OCI-LY7 (cell line): ENCODE measurements around the gene FAM193B. TPM values are rescaled to one million over a fixed set of nuclear protein-coding genes. Genes with fewer than 3 reads are reported as not detected.
"Not testable (repeated sequence)": the region's sequence is repeated elsewhere in the genome, so short reads cannot be mapped to it uniquely, and the experiment has no call there.

Experiments used
- BruUV-seq: library from RNA; stranded (reverse); fragments of 400-500 nt; replicated peaks from 2 replicates; lab custom pipeline; 2021; lab: Mats Ljungman, UMichigan
- CTCF ChIA-PET: fragments of 300-600 bp; sonication (Branson Sonifier 250); formaldehyde crosslinking; loops from one replicate; lab custom pipeline; 2022; ENCODE audit warnings: antibody characterized with exemption; ENCODE audit not compliant: unreplicated experiment; lab: Charles Lee
- POLR2A ChIA-PET: fragments of 300-600 bp; sonication (Branson Sonifier 250); formaldehyde crosslinking; loops from one replicate; lab custom pipeline; 2022; ENCODE audit warnings: antibody characterized with exemption; lab: Charles Lee
- DNase-seq: peaks from one replicate; pipeline ENCODE4 v3.0.0-alpha.2; 2015; ENCODE audit warnings: low spot score
- H2AFZ ChIP-seq: fragments of 200-600 bp; sonication (generic), shearing (Covaris generic); 2 replicates; pipeline ENCODE4 v1.6.1; 2014; ENCODE audit warnings: mild to moderate bottlenecking, antibody characterized with exemption, low read length, moderate library complexity
- H3K27ac ChIP-seq: fragments of 200-600 bp; sonication (generic); 2 replicates; pipeline ENCODE4 v1.5.1; 2014; ENCODE audit warnings: mixed run types, low read depth, mild to moderate bottlenecking, moderate library complexity, low read length, inconsistent platforms; ENCODE audit not compliant: poor library complexity, severe bottlenecking
- H3K36me3 ChIP-seq: fragments of 200-600 bp; sonication (generic); 2 replicates; pipeline ENCODE4 v1.6.1; 2014; ENCODE audit warnings: mild to moderate bottlenecking, antibody characterized with exemption, low read length, moderate library complexity, mixed read lengths; ENCODE audit not compliant: insufficient read depth
- H3K4me1 ChIP-seq: fragments of 200-600 bp; sonication (generic); 2 replicates; pipeline ENCODE4 v1.5.1; 2014; ENCODE audit warnings: mild to moderate bottlenecking, low read length; ENCODE audit not compliant: insufficient read depth, poor library complexity, severe bottlenecking
- H3K4me2 ChIP-seq: fragments of 200-600 bp; sonication (generic); 2 replicates; pipeline ENCODE4 v1.6.1; 2014; ENCODE audit warnings: mild to moderate bottlenecking, low read length
- H3K4me3 ChIP-seq: fragments of 200-600 bp; sonication (generic); 2 replicates; pipeline ENCODE4 v1.5.1; 2014; ENCODE audit warnings: mild to moderate bottlenecking, low read depth, low read length; ENCODE audit not compliant: poor library complexity, severe bottlenecking
- H3K79me2 ChIP-seq: fragments of 200-600 bp; sonication (generic); 2 replicates; pipeline ENCODE4 v1.6.1; 2016; ENCODE audit warnings: low read depth, mild to moderate bottlenecking, low read length, moderate library complexity, mixed read lengths; ENCODE audit not compliant: insufficient read depth
- H3K9me2 ChIP-seq: fragments of 200-600 bp; sonication (generic); 2 replicates; pipeline ENCODE4 v1.6.1; 2016; ENCODE audit warnings: mild to moderate bottlenecking, low read length, mixed read lengths; ENCODE audit not compliant: insufficient read depth
- H3K9me3 ChIP-seq: fragments of 200-600 bp; sonication (generic); 2 replicates; pipeline ENCODE4 v1.6.1; 2014; ENCODE audit warnings: mild to moderate bottlenecking, mixed run types, low read length, mixed read lengths
- H4K20me1 ChIP-seq: fragments of 200-600 bp; sonication (generic); 2 replicates; pipeline ENCODE4 v1.6.1; 2014; ENCODE audit warnings: mild to moderate bottlenecking, antibody characterized with exemption, low read length, moderate library complexity, mixed read lengths; ENCODE audit not compliant: insufficient read depth
- CTCF ChIP-seq: fragments of 200-600 bp; sonication (generic); conservative IDR thresholded peaks from 2 replicates; pipeline ENCODE4 v1.5.1; 2014; ENCODE audit warnings: mild to moderate bottlenecking, antibody characterized with exemption, low read length, moderate library complexity, mixed read lengths
- EZH2phosphoT487 ChIP-seq: fragments of 200-600 bp; sonication (generic); IDR thresholded peaks from 2 replicates; pipeline ENCODE4 v1.6.1; 2018; ENCODE audit warnings: low read depth, borderline replicate concordance, mild to moderate bottlenecking, mixed run types, antibody characterized with exemption, low read length, moderate library complexity, mixed read lengths
- intact Hi-C: fragments of 100-400 bp; cut with micrococcal nuclease; formaldehyde crosslinking; loops from one replicate; pipeline ENCODE4 v1.10.0; 2022; ENCODE audit not compliant: unreplicated experiment
- total RNA-seq, 2 experiments: library from RNA; depleted of rRNA in 1 of 2; stranded (reverse); fragments of >200 nt in 1 of 2; shearing (Covaris generic) in 1 of 2; gene quantifications; 2 replicates each; pipeline ENCODE4 v1.2.3, GENCODE V29; 2014 to 2022

Gene FAM193B
- total RNA-seq, 2 experiments from 2014 or later = 63.2 to 104 TPM

GRCh38 chr5:177487144-177487543, 67.2 kb downstream of the FAM193B start:
- TF ChIP-seq CTCF (no peak), EZH2phosphoT487 (no peak)
- DNase-seq = no peak
- H4K20me1 ChIP-seq = no peaks in the 10 kb centered on the region
- H3K4me2 ChIP-seq = no peak overlapping the region
- peaks cover 12% of the 10 kb centered on the region; the same call in 1 of the 2 replicates for H3K36me3 ChIP-seq
- H3K27ac ChIP-seq = no peak overlapping the region
- H3K4me1 ChIP-seq = peaks cover 18% of the 10 kb centered on the region
- POLR2A ChIA-PET = no interaction called here
- no peaks in the 10 kb centered on the region for H3K9me2 ChIP-seq
- CTCF ChIA-PET = no interaction called here
- intact Hi-C loops = no loop called here
- no peak overlapping the region for H3K4me3 ChIP-seq
- no peaks in the 10 kb centered on the region for H3K79me2 ChIP-seq
- no peaks in the 10 kb centered on the region for H3K9me3 ChIP-seq
- H2AFZ ChIP-seq = no peak overlapping the region
- BruUV-seq = no TSS peak

GRCh38 chr5:177486256-177486655, 68.1 kb downstream of the FAM193B start:
- CTCF ChIA-PET = interaction anchor here (0.5 kb wide), 1 partner anchor 130 kb away, joined by 3 read pairs; no protein-coding TSS in a partner anchor
- no peak for TF ChIP-seq CTCF
- Histone ChIP-seq H3K27ac (no peak overlapping the region), H3K9me3 (no peaks in the 10 kb centered on the region), H2AFZ (no peak overlapping the region), H3K36me3 (peaks cover 12% of the 10 kb centered on the region; the same call in 1 of the 2 replicates), H3K4me3 (no peak overlapping the region), H3K79me2 (no peaks in the 10 kb centered on the region), H3K4me1 (peaks cover 18% of the 10 kb centered on the region), H3K9me2 (no peaks in the 10 kb centered on the region), H4K20me1 (no peaks in the 10 kb centered on the region), H3K4me2 (no peak overlapping the region)
- no peak for DNase-seq
- POLR2A ChIA-PET = no interaction called here
- no TSS peak for BruUV-seq
- intact Hi-C loops = no loop called here

- H2AFZ ChIP-seq, H3K9me3 ChIP-seq, H3K4me3 ChIP-seq, H3K79me2 ChIP-seq, BruUV-seq, POLR2A ChIA-PET, intact Hi-C loops, H3K27ac ChIP-seq, CTCF ChIA-PET, DNase-seq, H3K9me2 ChIP-seq, H3K4me2 ChIP-seq, H4K20me1 ChIP-seq: not testable (repeated sequence)
- peaks cover 12% of the 10 kb centered on the region; the same call in 1 of the 2 replicates for H3K36me3 ChIP-seq
- peaks cover 18% of the 10 kb centered on the region for H3K4me1 ChIP-seq
Measured at GRCh38 chr5:177485753-177486152, 68.6 kb downstream of the FAM193B start.
